H1 (cell line): ENCODE results near the gene NME9. TPM values are rescaled to one million over a fixed set of nuclear protein-coding genes. Genes with fewer than 3 reads are reported as not detected.

Source experiments
- CBX5 ChIP-seq: fragments of 300-800, 300-1000 bp; sonication (generic); IDR thresholded peaks from 2 replicates; pipeline ENCODE4 v1.7.1; 2016; ENCODE audit warnings: antibody characterized with exemption, low read length, low read depth
- polyA plus RNA-seq, 7 experiments: library from polyadenylated mRNA; depleted of rRNA in 3 of 7; stranded (reverse) in 5 of 7; unstranded in 2 of 7; fragments of >200 nt in 5 of 7; fragments of 200-250 nt in 2 of 7; gene quantifications; 1 replicate in 5 of 7; 2 replicates in 1 of 7; 4 replicates in 1 of 7; pipeline versions ENCODE4 v1.2.1 to v1.2.3, GENCODE V29; 2011 to 2013; ENCODE audit warnings: missing spikeins in 2 of 7, mixed read lengths in 2 of 7
- total RNA-seq: library from RNA; stranded (reverse); fragmentation: NEBNext Ultra II Directional; extraction: Animal tissue kit (Norgen Biotek cat#: 25700); gene quantifications from 2 replicates; pipeline ENCODE4 v1.2.1, GENCODE V29; 2021

The NME9 gene
- total and polyA plus RNA-seq, 2 of the 8 experiments (the other 6 are each of a cell fraction or from before 2014, with no cell fraction given) = 0.11 TPM; not detected in 1

DNA sequence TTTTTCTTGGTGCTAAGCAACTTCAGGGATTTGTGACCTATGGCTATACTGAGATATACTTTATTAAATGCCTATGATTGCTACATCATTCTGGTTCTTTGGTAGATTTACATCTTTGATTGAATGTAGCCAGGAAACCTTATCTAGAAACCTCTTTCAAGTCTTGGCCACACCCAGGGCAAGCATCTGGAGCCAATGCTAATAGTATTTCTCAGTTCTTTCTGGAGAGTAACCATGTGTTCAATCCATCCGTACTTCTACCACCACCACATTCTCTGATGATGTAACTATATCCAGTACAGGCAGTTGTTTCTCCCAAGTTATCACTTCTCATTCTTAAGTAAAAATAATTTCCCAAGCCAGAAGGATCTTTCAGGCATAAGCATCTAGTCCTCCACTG, 69.0 kb downstream of the NME9 start (continued):
- no peak for TF ChIP-seq CBX5
